Measurements from ENCODE around the gene GAGE10.

The GAGE10 gene

DNA sequence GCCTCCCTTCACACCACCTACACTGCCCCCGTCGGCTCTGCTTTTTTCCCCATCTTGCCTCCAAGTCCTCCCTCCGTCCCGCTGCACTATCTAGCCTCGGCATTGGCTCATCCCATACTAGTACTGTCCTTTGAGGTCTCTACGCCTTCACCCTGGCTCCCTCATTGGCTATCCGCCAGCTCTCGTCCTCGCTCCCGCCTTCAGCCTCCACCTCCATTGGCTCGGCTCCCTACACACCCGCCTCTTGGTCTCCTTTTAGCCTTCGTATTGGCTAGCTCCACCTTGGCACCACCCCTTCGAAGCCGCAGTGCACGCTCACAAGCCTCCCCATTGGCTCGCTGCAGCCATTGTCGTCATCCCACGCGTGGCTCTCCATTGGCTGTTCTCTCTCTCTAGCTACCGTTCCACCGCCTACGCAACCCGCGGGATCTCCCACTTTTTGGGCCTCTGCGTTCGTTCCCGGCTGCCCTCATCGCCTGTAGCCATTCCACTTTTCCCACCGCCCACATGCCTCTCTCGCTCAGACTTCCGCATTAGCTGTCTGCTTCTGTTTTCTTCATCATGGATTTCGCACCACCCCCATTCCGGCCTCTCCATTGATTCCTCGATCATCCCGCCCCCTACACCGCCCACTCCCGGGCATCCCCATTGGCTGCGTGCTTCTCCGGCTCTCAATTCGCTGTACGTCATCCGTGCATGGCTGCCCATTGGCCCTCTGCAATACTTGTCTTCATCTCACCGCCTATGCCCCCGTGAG, 34.3 kb upstream of the GAGE10 start:
- Mint-ChIP-seq H3K27ac (peak overlapping the region; percentile 100), H3K4me3 (peak overlapping the region; percentile 87), H3K36me3 (ENCODE audit: low read depth) (peaks cover 18% of the 10 kb centered on the region), H3K4me1 (ENCODE audit: low read depth) (peaks cover 54% of the 10 kb centered on the region), H3K27me3 (peaks cover 5% of the 10 kb centered on the region), H3K9me3 (no peaks in the 10 kb centered on the region)
- DNase-seq: peak; percentile 93

DNA sequence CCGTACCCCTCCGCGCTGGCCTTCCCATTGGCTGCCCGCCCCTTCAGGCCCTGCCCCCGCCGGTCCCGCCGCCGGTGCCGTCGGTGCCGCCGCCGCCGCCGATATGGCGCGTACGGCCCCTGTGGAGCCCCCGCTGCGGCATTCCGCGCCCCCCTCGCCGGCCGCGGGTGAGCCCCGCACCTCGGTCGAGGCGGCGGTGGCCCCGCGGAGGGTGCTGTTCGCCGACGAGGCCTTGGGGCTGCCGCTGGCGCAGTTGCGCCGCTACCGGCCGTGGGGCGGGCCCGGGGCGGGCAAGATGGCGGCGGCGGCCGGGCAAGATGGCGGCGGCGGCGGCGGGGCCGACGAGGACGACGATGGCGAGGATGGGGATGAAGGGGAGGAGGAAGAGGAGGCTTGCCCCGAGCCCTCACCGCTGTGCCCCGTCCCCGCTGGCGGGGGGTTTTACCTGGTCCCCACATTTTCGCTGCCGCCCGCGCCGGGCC, 33.6 kb upstream of the GAGE10 start, which contains the start of gene PPP1R3F:
PPP1R3F (plus strand) TSS at position 27 of the 482 bp plus-strand sequence; CDS start at position 104, 77 bp downstream.
- no peak for DNase-seq
- Mint-ChIP-seq H3K27ac (peak within 1 kb of the TSS; percentile 100), H3K27me3 (peaks cover 10% of the 10 kb centered on the region), H3K9me3 (no peaks in the 10 kb centered on the region), H3K36me3 (ENCODE audit: low read depth) (peaks cover 24% of the 10 kb centered on the region), H3K4me3 (peak within 1 kb of the TSS; percentile 87), H3K4me1 (ENCODE audit: low read depth) (peaks cover 54% of the 10 kb centered on the region)

DNA sequence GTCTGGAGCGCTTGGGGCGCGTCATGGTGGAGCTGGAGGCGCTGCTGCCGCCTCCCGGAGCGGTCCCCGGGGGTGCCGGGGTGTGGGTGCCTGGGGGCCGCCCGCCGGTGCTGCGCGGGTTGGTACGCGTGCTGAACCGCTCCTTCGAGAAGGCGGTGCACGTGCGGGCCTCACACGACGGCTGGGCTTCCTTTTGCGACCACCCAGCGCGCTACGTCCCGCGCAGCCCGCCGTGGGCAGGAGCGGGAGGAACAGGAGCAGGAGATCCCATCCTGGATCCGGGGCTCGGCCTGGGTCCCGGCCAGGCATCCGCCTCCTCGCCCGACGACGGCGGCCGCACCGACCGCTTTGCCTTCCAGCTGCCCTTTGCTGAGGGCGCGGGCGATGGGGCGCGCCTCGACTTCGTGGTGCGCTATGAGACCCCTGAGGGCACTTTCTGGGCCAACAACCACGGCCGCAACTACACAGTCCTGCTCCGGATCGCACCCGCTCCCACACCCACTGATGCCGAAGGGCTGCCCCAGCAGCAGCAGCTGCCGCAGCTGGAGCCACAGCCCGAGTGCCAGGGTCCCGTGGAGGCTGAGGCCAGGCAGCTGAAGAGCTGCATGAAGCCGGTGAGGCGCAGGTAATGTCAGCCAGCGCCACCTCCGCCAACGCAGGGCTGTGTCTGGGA, 33.1 kb upstream of the GAGE10 start:
- Mint-ChIP-seq H3K27ac (peak overlapping the region; percentile 73), H3K36me3 (ENCODE audit: low read depth) (peaks cover 30% of the 10 kb centered on the region), H3K9me3 (no peaks in the 10 kb centered on the region), H3K27me3 (peaks cover 16% of the 10 kb centered on the region), H3K4me1 (ENCODE audit: low read depth) (peaks cover 54% of the 10 kb centered on the region), H3K4me3 (peak overlapping the region; percentile 68)
- no peak for DNase-seq

DNA sequence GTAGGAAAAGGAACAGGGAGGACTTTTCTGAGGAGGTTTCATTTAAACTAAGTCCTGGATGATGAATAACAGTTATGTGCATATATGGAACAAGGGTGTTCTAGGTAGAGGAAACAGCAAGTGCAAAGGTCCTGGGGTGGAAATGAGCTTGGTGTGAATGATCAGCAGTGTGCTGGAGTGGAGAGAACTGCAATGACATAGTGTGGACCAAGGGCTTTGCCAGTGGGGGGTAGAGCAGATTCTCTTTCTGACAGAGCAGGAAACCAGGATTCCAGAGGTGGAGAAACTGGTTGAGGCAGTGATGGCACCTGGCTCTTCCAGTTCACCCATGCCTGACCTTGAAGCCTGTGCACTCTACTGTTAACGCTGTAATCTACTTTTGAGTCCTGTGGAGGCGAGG, 32.1 kb upstream of the GAGE10 start:
- peak overlapping the region; percentile 73 for H3K27ac Mint-ChIP-seq
- peaks cover 31% of the 10 kb centered on the region for H3K36me3 Mint-ChIP-seq (ENCODE audit: low read depth)
- H3K27me3 Mint-ChIP-seq: peaks cover 18% of the 10 kb centered on the region
- H3K4me3 Mint-ChIP-seq: peak overlapping the region; percentile 68
- peaks cover 63% of the 10 kb centered on the region for H3K4me1 Mint-ChIP-seq (ENCODE audit: low read depth)
- DNase-seq: no peak
- no peaks in the 10 kb centered on the region for H3K9me3 Mint-ChIP-seq

- H3K4me1 Mint-ChIP-seq (ENCODE audit: low read depth): peaks cover 74% of the 10 kb centered on the region
- peaks cover 18% of the 10 kb centered on the region for H3K27me3 Mint-ChIP-seq
- peak overlapping the region; percentile 83 for H3K27ac Mint-ChIP-seq
- no peaks in the 10 kb centered on the region for H3K9me3 Mint-ChIP-seq
- peaks cover 33% of the 10 kb centered on the region for H3K36me3 Mint-ChIP-seq (ENCODE audit: low read depth)
- peak; percentile 34 for DNase-seq
- peak overlapping the region; percentile 68 for H3K4me3 Mint-ChIP-seq
Observed at GRCh38 chrX:49272421-49272820, 31.0 kb upstream of the GAGE10 start.

- Mint-ChIP-seq H3K27ac (peak overlapping the region; percentile 83), H3K36me3 (ENCODE audit: low read depth) (peaks cover 33% of the 10 kb centered on the region), H3K9me3 (no peaks in the 10 kb centered on the region), H3K27me3 (peaks cover 26% of the 10 kb centered on the region), H3K4me3 (peak overlapping the region; percentile 68), H3K4me1 (ENCODE audit: low read depth) (peaks cover 80% of the 10 kb centered on the region)
- DNase-seq: peak; percentile 53
Observed at GRCh38 chrX:49273181-49273727, 30.2 kb upstream of the GAGE10 start.

- peaks cover 35% of the 10 kb centered on the region for H3K27me3 Mint-ChIP-seq
- H3K9me3 Mint-ChIP-seq: no peaks in the 10 kb centered on the region
- no peak for DNase-seq
- H3K27ac Mint-ChIP-seq: peak overlapping the region; percentile 95
- no peak overlapping the region for H3K4me3 Mint-ChIP-seq
- H3K36me3 Mint-ChIP-seq (ENCODE audit: low read depth): peaks cover 24% of the 10 kb centered on the region
- H3K4me1 Mint-ChIP-seq (ENCODE audit: low read depth): peaks cover 88% of the 10 kb centered on the region
Observed at GRCh38 chrX:49276207-49276606, 27.2 kb upstream of the GAGE10 start.

DNA sequence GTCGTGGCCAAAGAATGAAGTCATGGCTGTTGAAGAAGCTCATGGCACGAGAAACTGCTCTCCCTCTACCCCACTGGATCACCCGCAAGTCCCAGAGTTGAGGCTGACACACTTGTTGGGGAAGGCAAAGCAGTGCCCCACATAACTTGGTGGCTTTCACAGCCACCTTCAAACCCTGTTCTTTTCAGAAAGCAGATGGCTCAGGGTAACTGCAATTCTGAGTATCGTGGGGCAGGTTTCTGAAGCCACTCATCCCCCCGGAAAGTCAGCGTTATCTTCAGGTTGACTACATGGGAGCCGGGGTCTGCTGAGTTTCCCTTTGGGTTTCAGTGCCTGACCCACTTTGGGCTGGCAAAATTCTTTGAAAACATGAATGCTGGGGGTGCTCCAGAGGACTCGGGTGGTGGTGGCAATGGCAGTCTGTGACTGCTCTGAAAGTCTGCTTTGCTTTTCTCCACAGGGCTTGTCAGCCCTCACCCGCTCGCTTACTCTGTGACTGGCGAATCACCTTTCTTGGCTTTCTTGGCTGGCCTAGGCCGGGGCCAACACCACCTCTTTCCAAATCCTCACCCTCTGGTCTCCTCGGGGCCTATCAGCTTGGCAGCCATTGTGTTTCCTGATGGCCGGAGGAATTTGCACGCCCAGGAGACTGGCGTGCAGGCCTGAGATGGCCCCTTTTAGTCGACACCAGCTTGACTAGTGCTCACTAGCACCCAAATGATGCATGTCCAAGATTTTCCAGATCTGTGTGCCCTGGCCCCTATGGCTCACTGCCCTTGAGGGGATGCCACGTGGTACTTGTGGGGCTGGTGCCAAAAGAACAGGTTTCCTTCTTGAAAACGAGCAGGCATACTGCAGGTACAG, 26.5 kb upstream of the GAGE10 start:
- Mint-ChIP-seq H3K4me1 (ENCODE audit: low read depth) (peaks cover 85% of the 10 kb centered on the region), H3K27me3 (peaks cover 36% of the 10 kb centered on the region), H3K36me3 (ENCODE audit: low read depth) (peaks cover 19% of the 10 kb centered on the region), H3K9me3 (no peaks in the 10 kb centered on the region), H3K4me3 (peak overlapping the region; percentile 54), H3K27ac (peak overlapping the region; percentile 95)
- peak; percentile 55 for DNase-seq

- Mint-ChIP-seq H3K27me3 (peaks cover 37% of the 10 kb centered on the region), H3K4me1 (ENCODE audit: low read depth) (peaks cover 84% of the 10 kb centered on the region), H3K4me3 (peak overlapping the region; percentile 54), H3K9me3 (no peaks in the 10 kb centered on the region), H3K36me3 (ENCODE audit: low read depth) (peaks cover 19% of the 10 kb centered on the region), H3K27ac (peak overlapping the region; percentile 95)
- DNase-seq: no peak
Observed at GRCh38 chrX:49277535-49277830, 26.0 kb upstream of the GAGE10 start.

DNA sequence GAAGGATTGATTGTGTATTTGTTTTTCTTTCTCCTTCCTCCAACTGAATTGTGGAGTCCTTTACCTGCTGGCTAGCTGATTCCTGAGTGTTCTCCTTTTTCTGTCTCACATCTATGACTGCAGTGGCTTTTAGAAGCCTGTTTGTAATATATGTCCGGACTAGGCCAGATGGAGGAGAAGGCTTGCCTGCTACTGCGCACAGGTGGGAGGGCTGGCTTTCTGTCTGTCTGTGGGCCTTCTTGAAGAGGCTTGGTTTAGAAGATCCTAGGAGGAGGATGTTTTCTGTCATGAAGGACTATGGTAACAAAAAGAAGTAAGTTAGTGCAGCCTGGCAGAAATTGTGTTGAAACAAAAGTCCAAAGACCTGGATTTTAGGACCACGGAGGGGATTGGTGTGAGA, 25.4 kb upstream of the GAGE10 start:
- peaks cover 41% of the 10 kb centered on the region for H3K27me3 Mint-ChIP-seq
- peaks cover 19% of the 10 kb centered on the region for H3K36me3 Mint-ChIP-seq (ENCODE audit: low read depth)
- peak overlapping the region; percentile 95 for H3K27ac Mint-ChIP-seq
- peak; percentile 29 for DNase-seq
- peaks cover 82% of the 10 kb centered on the region for H3K4me1 Mint-ChIP-seq (ENCODE audit: low read depth)
- H3K9me3 Mint-ChIP-seq: no peaks in the 10 kb centered on the region
- peak overlapping the region; percentile 54 for H3K4me3 Mint-ChIP-seq

- Mint-ChIP-seq H3K27ac (no peak overlapping the region), H3K4me3 (no peak overlapping the region), H3K4me1 (ENCODE audit: low read depth) (peaks cover 45% of the 10 kb centered on the region), H3K9me3 (no peaks in the 10 kb centered on the region), H3K36me3 (ENCODE audit: low read depth) (no peaks in the 10 kb centered on the region), H3K27me3 (peaks cover 30% of the 10 kb centered on the region)
- peak; percentile 22 for DNase-seq
Observed at GRCh38 chrX:49282647-49283011, 20.8 kb upstream of the GAGE10 start.

DNA sequence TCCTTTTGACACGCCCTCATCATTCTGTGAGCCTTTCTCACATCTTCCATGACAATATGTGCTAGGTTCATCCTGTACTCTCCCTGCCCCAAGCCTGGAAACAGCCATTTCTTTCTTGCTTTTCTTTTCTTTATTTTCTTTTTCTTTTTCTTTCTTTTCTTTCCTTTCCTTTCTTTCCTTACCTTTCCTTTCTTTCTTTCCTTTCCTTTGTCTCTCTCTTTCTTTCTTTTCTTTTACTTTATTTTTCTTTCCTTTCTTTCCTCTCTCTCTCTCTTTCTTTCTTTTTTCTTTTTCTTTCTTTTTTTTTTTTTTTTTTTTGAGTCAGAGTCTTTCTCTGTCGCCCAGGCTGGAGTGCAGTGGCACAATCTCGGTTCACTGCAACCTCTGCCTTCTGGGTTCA, 19.2 kb upstream of the GAGE10 start:
- H3K9me3 Mint-ChIP-seq: no peaks in the 10 kb centered on the region
- no peak overlapping the region for H3K27ac Mint-ChIP-seq
- no peak overlapping the region for H3K4me3 Mint-ChIP-seq
- H3K36me3 Mint-ChIP-seq (ENCODE audit: low read depth): no peaks in the 10 kb centered on the region
- no peak for DNase-seq
- H3K4me1 Mint-ChIP-seq (ENCODE audit: low read depth): peaks cover 41% of the 10 kb centered on the region
- peaks cover 32% of the 10 kb centered on the region for H3K27me3 Mint-ChIP-seq

- no peak overlapping the region for H3K27ac Mint-ChIP-seq
- H3K9me3 Mint-ChIP-seq: no peaks in the 10 kb centered on the region
- H3K4me1 Mint-ChIP-seq (ENCODE audit: low read depth): peaks cover 32% of the 10 kb centered on the region
- peaks cover 35% of the 10 kb centered on the region for H3K27me3 Mint-ChIP-seq
- DNase-seq: peak; percentile 16
- H3K36me3 Mint-ChIP-seq (ENCODE audit: low read depth): no peaks in the 10 kb centered on the region
- no peak overlapping the region for H3K4me3 Mint-ChIP-seq
Observed at GRCh38 chrX:49286136-49286535, 17.3 kb upstream of the GAGE10 start.

DNA sequence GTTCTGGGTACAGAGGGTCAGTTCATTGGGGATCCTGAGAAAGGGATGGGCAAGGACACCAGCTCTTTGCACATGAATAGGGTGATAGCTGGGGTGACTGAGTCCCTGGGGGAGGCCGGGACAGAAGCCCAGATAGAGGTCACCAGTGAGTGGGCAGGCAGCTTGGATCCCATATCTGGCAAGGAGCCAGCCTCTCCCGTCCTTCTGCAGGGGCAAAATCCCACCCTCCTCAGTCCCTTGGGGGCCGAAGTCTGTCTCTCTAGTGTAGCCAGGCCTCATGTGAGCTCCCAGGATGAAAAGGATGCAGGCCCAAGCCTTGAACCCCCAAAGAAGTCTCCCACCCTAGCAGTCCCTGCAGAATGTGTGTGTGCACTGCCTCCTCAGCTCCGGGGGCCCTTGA, 16.9 kb upstream of the GAGE10 start:
- Mint-ChIP-seq H3K4me3 (no peak overlapping the region), H3K9me3 (no peaks in the 10 kb centered on the region), H3K27me3 (peaks cover 35% of the 10 kb centered on the region), H3K36me3 (ENCODE audit: low read depth) (no peaks in the 10 kb centered on the region), H3K27ac (no peak overlapping the region), H3K4me1 (ENCODE audit: low read depth) (peaks cover 31% of the 10 kb centered on the region)
- DNase-seq: peak; percentile 18

Data from activated T-cell treated with anti-CD3 and anti-CD28 coated beads, Interleukin-2, amount 50 U/mL, for 24 hours (primary cell).